Stimulated activated memory B cell treated with anti-CD40 and anti-IgM and Interleukin-4, amounts not matched to agents 10 μg/mL and 1 μg/mL and 100 μg/mL, for 72 hours (primary cell): ENCODE measurements around the gene ANXA2.
A peak's percentile ranks its signal among the peaks of the same experiment; 100 is the strongest.
"Not testable (repeated sequence)": the region's sequence is repeated elsewhere in the genome, so short reads cannot be mapped to it uniquely, and the experiment has no call there.

Source experiments
- ATAC-seq: fragments of 150-1000 bp; cut with Tn5 transposase; 2 replicates; pipeline ENCODE4 v1.10.0; 2021
- H3K27ac Mint-ChIP-seq: one replicate; pipeline ENCODE4 v1.8.0; 2022; ENCODE audit warnings: mild to moderate bottlenecking, mixed read lengths
- H3K27me3 Mint-ChIP-seq: one replicate; pipeline ENCODE4 v1.8.0; 2022; ENCODE audit warnings: mixed read lengths
- H3K36me3 Mint-ChIP-seq: one replicate; pipeline ENCODE4 v1.8.0; 2022; ENCODE audit warnings: mixed read lengths
- H3K4me1 Mint-ChIP-seq: one replicate; pipeline ENCODE4 v1.8.0; 2022; ENCODE audit warnings: mixed read lengths
- H3K4me3 Mint-ChIP-seq: one replicate; pipeline ENCODE4 v1.8.0; 2022; ENCODE audit warnings: mild to moderate bottlenecking, moderate library complexity, mixed read lengths
- H3K9me3 Mint-ChIP-seq: one replicate; pipeline ENCODE4 v1.8.0; 2022; ENCODE audit warnings: mixed read lengths

Gene ANXA2

DNA sequence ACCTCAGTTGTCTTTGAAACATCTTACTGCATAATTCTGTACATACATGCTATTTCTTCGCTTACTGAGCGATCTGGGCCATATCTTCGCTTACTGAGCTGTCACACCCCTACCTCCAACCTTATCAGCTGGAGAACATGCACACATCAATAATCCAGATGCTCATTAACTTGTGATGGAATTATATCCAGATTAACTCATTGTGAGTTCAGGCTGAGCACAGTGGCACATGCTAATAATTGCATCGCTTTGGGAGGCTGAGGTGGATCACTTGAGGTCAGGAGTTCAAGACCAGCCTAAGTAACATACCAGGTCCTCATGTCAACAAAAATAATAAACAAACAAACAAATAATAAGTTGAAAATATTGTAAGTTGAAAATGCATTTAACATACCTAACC is 19.3 kb upstream of the ANXA2 start:
- no peaks in the 10 kb centered on the region for H3K4me1 Mint-ChIP-seq
- H3K4me3 Mint-ChIP-seq = no peak overlapping the region
- no peaks in the 10 kb centered on the region for H3K27me3 Mint-ChIP-seq
- peaks cover 10% of the 10 kb centered on the region for H3K36me3 Mint-ChIP-seq
- ATAC-seq = no peak
- no peaks in the 10 kb centered on the region for H3K9me3 Mint-ChIP-seq
- no peak overlapping the region for H3K27ac Mint-ChIP-seq

GRCh38 chr15:60416484-60416883 is 18.7 kb upstream of the ANXA2 start:
- no peak for ATAC-seq
- no peak overlapping the region for H3K27ac Mint-ChIP-seq
- no peaks in the 10 kb centered on the region for H3K27me3 Mint-ChIP-seq
- H3K36me3 Mint-ChIP-seq = peaks cover 10% of the 10 kb centered on the region
- H3K4me1 Mint-ChIP-seq = no peaks in the 10 kb centered on the region
- H3K9me3 Mint-ChIP-seq = no peaks in the 10 kb centered on the region
- no peak overlapping the region for H3K4me3 Mint-ChIP-seq

DNA sequence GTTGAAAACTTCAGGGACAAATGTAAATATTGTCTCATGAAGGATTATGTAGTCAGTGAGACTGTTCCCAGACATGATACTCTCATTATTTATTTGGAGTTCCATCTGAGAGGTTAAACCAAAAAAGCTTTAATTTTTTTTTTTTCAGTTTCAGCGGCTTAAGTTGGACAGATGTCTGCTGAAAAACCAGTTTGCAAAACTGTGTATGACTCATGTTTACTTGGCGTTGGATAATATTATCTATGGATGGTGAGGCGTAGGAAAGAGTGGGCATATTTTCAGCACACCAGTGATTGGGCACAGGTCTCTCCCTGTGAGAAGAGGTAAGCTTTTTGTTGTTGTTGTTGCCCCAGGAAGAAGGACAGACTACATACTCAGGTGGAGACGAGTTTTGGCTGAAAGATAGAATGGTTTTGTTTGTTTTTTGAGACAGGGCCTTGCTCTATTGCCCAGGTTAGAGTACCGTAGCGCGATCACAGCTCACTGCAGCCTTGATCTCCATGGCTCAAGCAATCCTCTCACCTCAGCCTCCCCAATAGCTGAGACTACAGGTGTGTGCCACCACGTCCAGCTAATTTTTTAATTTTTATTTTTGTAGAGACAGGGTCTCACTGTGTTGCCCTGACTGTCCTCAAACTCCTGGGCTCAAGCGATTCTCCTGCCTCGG is 16.4 kb upstream of the ANXA2 start:
- no peak overlapping the region for H3K4me3 Mint-ChIP-seq
- H3K36me3 Mint-ChIP-seq = no peaks in the 10 kb centered on the region
- no peaks in the 10 kb centered on the region for H3K27me3 Mint-ChIP-seq
- ATAC-seq = no peak
- H3K27ac Mint-ChIP-seq = no peak overlapping the region
- peaks cover 2% of the 10 kb centered on the region for H3K4me1 Mint-ChIP-seq
- H3K9me3 Mint-ChIP-seq = no peaks in the 10 kb centered on the region

DNA sequence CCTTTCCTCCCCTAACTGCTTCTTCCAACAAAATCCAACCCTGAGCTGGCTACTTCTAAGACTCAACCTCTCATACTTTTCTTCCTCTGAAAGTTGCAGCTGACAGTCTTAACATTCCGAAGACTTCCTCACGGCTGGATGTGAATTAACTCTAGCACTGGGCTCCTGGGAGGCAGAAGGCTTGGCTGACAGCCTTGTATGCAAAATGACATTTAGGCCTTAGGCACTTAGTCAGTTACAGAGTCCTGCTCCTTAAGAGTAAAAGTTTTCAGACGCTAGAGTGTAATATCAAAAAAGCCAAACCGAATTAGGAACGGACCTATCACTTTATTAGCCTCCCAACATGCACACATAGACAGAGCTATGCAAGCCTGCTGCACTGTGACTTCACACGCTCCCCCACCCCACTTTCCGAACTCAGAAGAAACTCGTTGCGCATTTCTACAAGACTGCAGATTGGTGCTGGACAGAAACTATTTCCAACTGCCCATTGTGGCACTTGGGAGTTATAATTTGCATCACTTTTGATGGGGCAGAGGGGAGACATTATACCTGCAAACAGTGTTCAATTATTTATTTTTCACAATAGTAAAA is 15.5 kb upstream of the ANXA2 start:
- no peak overlapping the region for H3K27ac Mint-ChIP-seq
- H3K4me3 Mint-ChIP-seq = no peak overlapping the region
- ATAC-seq = no peak
- H3K36me3 Mint-ChIP-seq = no peaks in the 10 kb centered on the region
- H3K27me3 Mint-ChIP-seq = no peaks in the 10 kb centered on the region
- peaks cover 11% of the 10 kb centered on the region for H3K4me1 Mint-ChIP-seq
- no peaks in the 10 kb centered on the region for H3K9me3 Mint-ChIP-seq

- not testable (repeated sequence) for H3K27me3 Mint-ChIP-seq, H3K36me3 Mint-ChIP-seq, ATAC-seq, H3K4me3 Mint-ChIP-seq, H3K27ac Mint-ChIP-seq, H3K9me3 Mint-ChIP-seq
- peaks cover 15% of the 10 kb centered on the region for H3K4me1 Mint-ChIP-seq
These were observed 15.0 kb upstream of the ANXA2 start for GRCh38 chr15:60412807-60413206.

DNA sequence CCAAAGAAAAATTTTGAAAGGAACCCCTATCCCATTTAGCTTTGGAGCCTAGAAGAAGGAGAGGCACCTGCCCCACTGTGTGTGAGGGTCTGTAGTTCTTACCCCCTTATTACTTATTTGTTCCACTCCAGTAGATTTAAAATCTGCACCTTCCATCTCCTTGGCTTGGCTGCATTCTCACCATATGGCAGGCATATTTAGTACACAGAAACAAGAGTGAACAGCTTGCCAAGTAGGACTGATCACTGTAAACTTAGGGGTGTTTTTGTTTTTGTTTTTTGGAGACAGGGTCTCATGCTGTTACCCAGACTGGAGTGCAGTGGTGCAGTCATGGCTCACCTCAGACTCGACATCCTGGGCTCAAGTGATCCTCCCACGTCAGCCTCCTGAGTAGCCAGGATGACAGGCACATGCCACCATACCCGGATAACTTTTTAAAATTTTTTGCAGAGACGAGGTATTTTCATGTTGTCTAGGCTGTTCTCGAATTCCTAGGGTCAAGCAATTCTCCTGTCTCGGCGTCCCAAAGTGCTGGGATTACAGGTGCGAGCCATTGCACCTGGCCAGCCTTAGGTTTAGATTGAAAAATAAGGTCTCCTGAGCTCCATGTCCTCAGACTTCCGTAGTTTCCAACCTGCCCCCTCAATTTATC is 14.1 kb upstream of the ANXA2 start:
- Mint-ChIP-seq H3K36me3 (no peaks in the 10 kb centered on the region), H3K9me3 (no peaks in the 10 kb centered on the region), H3K27me3 (no peaks in the 10 kb centered on the region), H3K4me3 (no peak overlapping the region), H3K27ac (no peak overlapping the region), H3K4me1 (peaks cover 15% of the 10 kb centered on the region)
- no peak for ATAC-seq

GRCh38 chr15:60410350-60410749 is 12.6 kb upstream of the ANXA2 start:
- not testable (repeated sequence) for H3K27ac Mint-ChIP-seq, H3K27me3 Mint-ChIP-seq, H3K9me3 Mint-ChIP-seq, ATAC-seq, H3K4me3 Mint-ChIP-seq, H3K36me3 Mint-ChIP-seq
- peaks cover 15% of the 10 kb centered on the region for H3K4me1 Mint-ChIP-seq

DNA sequence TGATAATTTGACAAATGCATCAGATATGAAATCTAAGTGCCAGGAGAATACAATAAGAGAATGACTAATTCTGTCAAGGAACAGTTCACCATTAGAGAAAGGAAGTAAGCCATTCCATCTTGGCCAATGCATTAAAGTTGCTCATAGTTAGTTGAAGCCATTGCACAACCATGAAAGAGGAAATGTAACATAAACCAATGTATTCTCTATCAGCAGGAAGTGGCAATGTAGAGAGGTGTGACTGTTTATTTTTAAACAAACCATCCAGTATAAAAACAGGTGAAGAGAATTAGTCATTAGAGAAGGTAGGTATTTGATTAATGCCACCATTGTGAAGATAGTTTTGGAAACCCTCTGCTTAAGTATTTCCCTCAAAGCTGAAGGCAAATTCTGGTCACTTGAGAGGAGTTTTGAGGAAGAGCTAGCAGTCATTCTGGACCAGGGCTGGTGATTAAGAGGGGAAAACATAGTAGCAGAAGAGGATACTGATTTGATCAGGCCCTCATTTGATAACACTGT is 10.7 kb upstream of the ANXA2 start:
- peak overlapping the region; percentile 23 for H3K27ac Mint-ChIP-seq
- no peaks in the 10 kb centered on the region for H3K27me3 Mint-ChIP-seq
- H3K4me1 Mint-ChIP-seq = peaks cover 15% of the 10 kb centered on the region

GRCh38 chr15:60407415-60407805 is 9.6 kb upstream of the ANXA2 start:
- Mint-ChIP-seq H3K4me3 (no peak overlapping the region), H3K27me3 (no peaks in the 10 kb centered on the region), H3K36me3 (no peaks in the 10 kb centered on the region), H3K4me1 (peaks cover 15% of the 10 kb centered on the region), H3K9me3 (no peaks in the 10 kb centered on the region), H3K27ac (no peak overlapping the region)
- no peak for ATAC-seq

More for the DNA sequence above, 10.7 kb upstream of the ANXA2 start:
- peak; percentile 55 for ATAC-seq
- peak overlapping the region; percentile 14 for H3K4me3 Mint-ChIP-seq
- H3K36me3 Mint-ChIP-seq = no peaks in the 10 kb centered on the region
- H3K9me3 Mint-ChIP-seq = no peaks in the 10 kb centered on the region

- Mint-ChIP-seq H3K9me3 (no peaks in the 10 kb centered on the region), H3K4me1 (peaks cover 15% of the 10 kb centered on the region), H3K4me3 (no peak overlapping the region), H3K27ac (no peak overlapping the region), H3K36me3 (no peaks in the 10 kb centered on the region), H3K27me3 (no peaks in the 10 kb centered on the region)
- ATAC-seq = no peak
These were observed 9.0 kb upstream of the ANXA2 start for GRCh38 chr15:60406513-60407414.

- ATAC-seq = no peak
- no peak overlapping the region for H3K4me3 Mint-ChIP-seq
- peaks cover 15% of the 10 kb centered on the region for H3K4me1 Mint-ChIP-seq
- H3K27me3 Mint-ChIP-seq = no peaks in the 10 kb centered on the region
- no peaks in the 10 kb centered on the region for H3K36me3 Mint-ChIP-seq
- H3K27ac Mint-ChIP-seq = no peak overlapping the region
- H3K9me3 Mint-ChIP-seq = no peaks in the 10 kb centered on the region
These were observed 7.6 kb upstream of the ANXA2 start for GRCh38 chr15:60405399-60405798.

DNA sequence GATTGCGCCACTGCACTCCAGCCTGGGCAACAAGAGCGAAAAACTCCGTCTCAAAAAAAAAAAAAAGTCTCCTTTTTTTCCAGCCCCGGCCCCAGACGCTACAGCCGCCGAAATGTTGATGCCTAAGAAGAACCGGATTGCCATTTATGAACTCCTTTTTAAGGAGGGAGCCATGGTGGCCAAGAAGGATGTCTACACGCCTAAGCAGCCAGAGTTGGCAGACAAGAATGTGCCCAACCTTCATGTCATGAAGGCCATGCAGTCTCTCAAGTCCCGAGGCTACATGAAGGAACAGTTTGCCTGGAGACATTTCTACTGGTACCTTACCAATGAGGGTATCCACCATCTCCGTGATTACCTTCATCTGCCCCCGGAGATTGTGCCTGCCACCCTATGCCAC is 6.6 kb upstream of the ANXA2 start:
- not testable (repeated sequence) for H3K36me3 Mint-ChIP-seq, H3K9me3 Mint-ChIP-seq, ATAC-seq, H3K27me3 Mint-ChIP-seq, H3K27ac Mint-ChIP-seq, H3K4me3 Mint-ChIP-seq
- H3K4me1 Mint-ChIP-seq = peaks cover 18% of the 10 kb centered on the region

DNA sequence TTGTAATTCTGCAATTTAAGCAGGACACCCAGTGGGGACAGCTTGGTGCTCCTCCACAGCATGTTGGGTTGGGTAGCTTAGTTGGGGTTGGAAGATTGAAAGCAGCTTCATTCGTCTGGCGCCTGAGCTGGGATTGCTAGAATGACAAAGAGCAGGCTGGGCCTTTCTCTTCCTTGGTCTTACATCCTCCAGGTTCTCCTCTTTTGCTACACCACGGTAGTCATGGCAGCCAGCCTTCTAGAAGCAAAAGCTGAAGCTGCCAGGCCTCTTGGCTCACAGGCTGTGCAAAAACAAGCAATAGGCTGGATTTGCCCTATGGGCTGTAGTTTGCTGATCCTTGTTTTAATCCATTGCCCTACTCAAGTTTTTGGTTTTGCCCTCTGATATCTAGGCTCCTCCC is 3.2 kb upstream of the ANXA2 start:
- Mint-ChIP-seq H3K36me3 (peaks cover 9% of the 10 kb centered on the region), H3K27ac (no peak overlapping the region), H3K4me1 (peaks cover 27% of the 10 kb centered on the region), H3K4me3 (no peak overlapping the region), H3K27me3 (no peaks in the 10 kb centered on the region), H3K9me3 (no peaks in the 10 kb centered on the region)
- ATAC-seq = no peak

- H3K36me3 Mint-ChIP-seq = peaks cover 10% of the 10 kb centered on the region
- peaks cover 29% of the 10 kb centered on the region for H3K4me1 Mint-ChIP-seq
- ATAC-seq = no peak
These were observed 2.1 kb upstream of the ANXA2 start for GRCh38 chr15:60399931-60400330.

DNA sequence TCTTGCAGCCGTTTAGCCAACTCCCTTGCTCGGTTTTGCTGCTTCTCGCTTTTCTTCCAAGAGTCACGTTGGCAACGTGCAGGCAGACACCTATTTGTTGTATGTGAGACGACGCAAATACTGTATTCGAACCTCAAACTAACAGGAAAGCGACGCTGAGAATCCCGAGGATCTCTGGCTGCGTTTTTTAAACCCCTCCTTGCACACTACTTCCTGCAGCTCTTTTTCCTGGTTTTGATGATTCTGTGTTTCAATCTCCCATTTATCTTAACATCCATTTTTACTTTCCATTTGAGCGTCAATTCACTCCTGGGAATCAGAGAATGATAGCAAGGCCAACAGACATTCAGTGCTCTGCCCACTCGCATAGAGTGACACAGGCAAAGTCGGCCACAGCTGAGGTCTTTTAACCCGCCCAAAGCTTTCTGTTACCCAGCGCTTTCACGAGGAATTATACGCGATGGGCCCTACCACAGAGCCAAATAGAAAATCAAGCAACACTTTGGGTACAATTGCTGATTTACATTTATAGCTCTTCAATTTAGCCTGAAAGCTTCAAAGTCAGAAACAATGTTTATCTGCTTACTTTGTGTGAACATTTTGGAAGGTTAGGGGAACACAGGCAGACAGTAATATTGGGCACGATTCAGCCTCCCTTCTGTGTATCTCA is 1.6 kb upstream of the ANXA2 start:
- no peaks in the 10 kb centered on the region for H3K27me3 Mint-ChIP-seq
- peak overlapping the region; percentile 85 for H3K27ac Mint-ChIP-seq
- H3K4me1 Mint-ChIP-seq = peaks cover 32% of the 10 kb centered on the region
- H3K9me3 Mint-ChIP-seq = no peaks in the 10 kb centered on the region
- no peak for ATAC-seq
- peaks cover 10% of the 10 kb centered on the region for H3K36me3 Mint-ChIP-seq
- peak overlapping the region; percentile 85 for H3K4me3 Mint-ChIP-seq

More at GRCh38 chr15:60399931-60400330, 2.1 kb upstream of the ANXA2 start:
- Mint-ChIP-seq H3K27ac (peak overlapping the region; percentile 85), H3K27me3 (no peaks in the 10 kb centered on the region), H3K4me3 (no peak overlapping the region), H3K9me3 (no peaks in the 10 kb centered on the region)
